Vagina (tissue), 2 donors: ENCODE data around the gene ZBTB2. TPM values are rescaled to one million over a fixed set of nuclear protein-coding genes. Genes with fewer than 3 reads are reported as not detected.
"Not testable (repeated sequence)": the region's sequence is repeated elsewhere in the genome, so short reads cannot be mapped to it uniquely, and the experiment has no call there.

Experiments used
- DNase-seq, 2 donors: peaks; one replicate each; pipeline ENCODE4 v3.0.0-alpha.2; 2017; ENCODE audit errors: extremely low spot score in 2 of 2
- H3K27ac ChIP-seq: fragments of 200-600 bp; sonication (generic); one replicate; pipeline ENCODE4 v1.5.1; 2019
- H3K27me3 ChIP-seq: fragments of 200-600 bp; sonication (generic); one replicate; pipeline ENCODE4 v1.5.1; 2019
- H3K36me3 ChIP-seq, 2 donors: fragments of 200-600 bp; sonication (generic); one replicate each; pipeline ENCODE4 v1.5.1; 2017 to 2019
- H3K4me1 ChIP-seq: fragments of 200-600 bp; sonication (generic); one replicate; pipeline ENCODE4 v1.5.1; 2019
- H3K4me3 ChIP-seq, 2 donors: fragments of 200-600 bp; sonication (generic); 1 replicate in 1 of 2; 2 replicates in 1 of 2; pipeline ENCODE4 v1.5.1; 2016 to 2019
- H3K9me3 ChIP-seq: fragments of 200-600 bp; sonication (generic); one replicate; pipeline ENCODE4 v1.5.1; 2019
- CTCF ChIP-seq, 3 experiments: fragments of 450-650 bp in 2 of 3; fragments of 200-600 bp in 1 of 3; sonication (generic) in 1 of 3; IDR thresholded peaks; one replicate each; pipeline ENCODE4 v1.5.1; 2017 to 2019; ENCODE audit warnings: antibody characterized with exemption in 3 of 3, mild to moderate bottlenecking in 2 of 3, moderate library complexity in 2 of 3
- POLR2A ChIP-seq, 2 donors: fragments of 450-650 bp; IDR thresholded peaks; one replicate each; pipeline ENCODE4 v1.6.1; 2017; ENCODE audit warnings: antibody characterized with exemption in 2 of 2, mild to moderate bottlenecking in 2 of 2, moderate library complexity in 2 of 2
- POLR2AphosphoS5 ChIP-seq, 2 donors: sonication (generic); formaldehyde crosslinking; IDR thresholded peaks; one replicate each; pipeline ENCODE4 v1.9.0; 2017; ENCODE audit warnings: antibody characterized with exemption in 2 of 2, mild to moderate bottlenecking in 2 of 2, low read depth in 1 of 2; ENCODE audit not compliant: insufficient read depth in 1 of 2
- intact Hi-C: fragments of 100-400 bp; cut with DNase I; formaldehyde crosslinking; loops from one replicate; pipeline ENCODE4 v1.15.1; 2023
- total RNA-seq: library from RNA; depleted of rRNA; stranded (reverse); fragments of >200 nt; gene quantifications from one replicate; pipeline ENCODE4 v1.2.3, GENCODE V29; 2016

ZBTB2 gene
- total RNA-seq, 1 donor from 2014 or later, result 15.0 TPM

GRCh38 chr6:151385177-151385576 is 6.2 kb downstream of the ZBTB2 start:
- Histone ChIP-seq H3K27ac (no peak overlapping the region), H3K36me3 (no peaks in the 10 kb centered on the region), H3K4me3 (no peak overlapping the region), H3K4me1 (peaks cover 22% of the 10 kb centered on the region), H3K27me3 (no peaks in the 10 kb centered on the region), H3K9me3 (no peaks in the 10 kb centered on the region)
- DNase-seq, result no peak
- TF ChIP-seq POLR2A (IDR thresholded peaks at IDR 0.05), result no peak
- no peak for TF ChIP-seq CTCF (IDR thresholded peaks at IDR 0.05)
- TF ChIP-seq POLR2AphosphoS5 (IDR thresholded peaks at IDR 0.05; ENCODE audit: insufficient read depth in 1 of 2, low read depth in 1 of 2), result no peak
- intact Hi-C loops, result no loop called here

GRCh38 chr6:151384151-151384550 is 7.2 kb downstream of the ZBTB2 start:
- DNase-seq, result no peak
- intact Hi-C loops, result no loop called here
- no peaks in the 10 kb centered on the region for H3K36me3 ChIP-seq
- H3K27ac ChIP-seq, result no peak overlapping the region
- H3K4me3 ChIP-seq, result no peak overlapping the region
- H3K4me1 ChIP-seq, result peaks cover 20% of the 10 kb centered on the region
- TF ChIP-seq POLR2A (IDR thresholded peaks at IDR 0.05) (no peak), POLR2AphosphoS5 (IDR thresholded peaks at IDR 0.05; ENCODE audit: insufficient read depth in 1 of 2, low read depth in 1 of 2) (no peak), CTCF (IDR thresholded peaks at IDR 0.05) (no peak)
- no peaks in the 10 kb centered on the region for H3K27me3 ChIP-seq
- H3K9me3 ChIP-seq, result no peaks in the 10 kb centered on the region

DNA sequence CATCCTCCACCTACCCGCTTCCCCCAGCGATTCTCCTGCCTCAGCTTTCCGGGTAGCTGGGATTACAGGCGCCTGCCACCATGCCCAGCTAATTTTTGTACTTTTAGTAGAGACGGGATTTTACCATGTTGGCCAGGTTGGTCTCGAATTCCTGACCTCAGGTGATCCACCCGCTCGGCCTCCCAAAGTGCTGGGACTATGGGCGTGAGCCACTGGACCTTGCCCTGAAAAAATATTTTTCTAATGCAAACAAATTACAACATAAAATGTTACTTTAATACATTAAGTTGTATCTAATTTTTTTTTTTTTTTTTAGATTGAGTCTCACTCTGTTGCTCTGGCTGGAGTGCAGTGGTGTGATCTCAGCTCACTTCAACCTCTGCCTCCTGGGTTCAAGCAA is 8.7 kb downstream of the ZBTB2 start:
- intact Hi-C loops, H3K4me1 ChIP-seq, H3K9me3 ChIP-seq, H3K27ac ChIP-seq, H3K4me3 ChIP-seq, H3K27me3 ChIP-seq, H3K36me3 ChIP-seq, DNase-seq: not testable (repeated sequence)

DNA sequence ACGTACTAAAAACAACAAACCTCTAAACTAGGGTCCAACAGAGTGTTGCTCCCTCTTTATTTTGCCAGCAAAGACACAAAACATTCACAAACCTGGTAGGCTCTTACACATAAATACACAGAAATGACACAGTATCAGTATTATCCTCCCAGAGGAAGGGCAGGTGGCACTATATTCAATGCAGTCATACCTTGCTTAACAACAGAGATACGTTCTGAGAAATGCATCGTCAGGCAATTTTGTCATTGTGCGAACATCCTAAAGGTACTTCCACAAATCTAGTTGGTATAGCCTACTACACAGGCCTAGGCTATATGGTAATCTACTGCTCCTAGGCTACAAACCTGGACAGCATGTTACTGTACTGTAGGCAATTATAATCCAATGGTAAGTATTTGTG is 9.6 kb downstream of the ZBTB2 start:
- Histone ChIP-seq H3K36me3 (no peaks in the 10 kb centered on the region), H3K27ac (no peak overlapping the region), H3K4me3 (no peak overlapping the region), H3K9me3 (no peaks in the 10 kb centered on the region), H3K27me3 (no peaks in the 10 kb centered on the region), H3K4me1 (peaks cover 8% of the 10 kb centered on the region)
- DNase-seq, result no peak
- intact Hi-C loops, result no loop called here
- TF ChIP-seq POLR2AphosphoS5 (IDR thresholded peaks at IDR 0.05; ENCODE audit: insufficient read depth in 1 of 2, low read depth in 1 of 2) (no peak), CTCF (IDR thresholded peaks at IDR 0.05) (no peak), POLR2A (IDR thresholded peaks at IDR 0.05) (no peak)

DNA sequence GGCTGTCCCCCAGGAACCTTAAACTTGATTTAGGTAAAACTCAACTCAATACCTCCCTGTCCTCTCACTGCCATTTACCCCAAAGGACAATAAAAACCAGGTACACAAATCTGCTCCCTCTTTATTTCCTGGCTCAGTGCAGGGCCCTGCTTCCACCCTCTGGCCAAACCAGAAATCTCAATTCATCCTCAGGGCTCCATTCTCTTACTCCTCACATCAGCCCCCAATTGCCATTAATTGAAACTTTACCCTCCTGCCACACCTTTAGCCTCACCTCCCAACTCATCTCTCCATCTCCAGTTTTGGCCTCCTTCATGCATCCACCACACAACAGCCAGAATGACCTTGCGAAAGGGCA is 10.5 kb downstream of the ZBTB2 start:
- no peaks in the 10 kb centered on the region for H3K27me3 ChIP-seq
- intact Hi-C loops, result no loop called here
- TF ChIP-seq POLR2A (IDR thresholded peaks at IDR 0.05) (no peak), CTCF (IDR thresholded peaks at IDR 0.05) (no peak), POLR2AphosphoS5 (IDR thresholded peaks at IDR 0.05; ENCODE audit: insufficient read depth in 1 of 2, low read depth in 1 of 2) (no peak)
- H3K4me3 ChIP-seq, result no peak overlapping the region
- no peaks in the 10 kb centered on the region for H3K36me3 ChIP-seq
- no peak overlapping the region for H3K27ac ChIP-seq
- DNase-seq, result no peak
- no peaks in the 10 kb centered on the region for H3K9me3 ChIP-seq
- peaks cover 8% of the 10 kb centered on the region for H3K4me1 ChIP-seq
